NT2/D1 (cell line): ENCODE results near the gene CCDC43.

ENCODE experiments used
- YY1 ChIP-seq: IDR thresholded peaks from 2 replicates; pipeline ENCODE4 v1.6.1; 2011; ENCODE audit not compliant: insufficient read length, insufficient read depth
- ZNF274 ChIP-seq: IDR thresholded peaks from 2 replicates; pipeline ENCODE4 v1.6.1; 2011; ENCODE audit warnings: mild to moderate bottlenecking, low read depth, low read length

DNA sequence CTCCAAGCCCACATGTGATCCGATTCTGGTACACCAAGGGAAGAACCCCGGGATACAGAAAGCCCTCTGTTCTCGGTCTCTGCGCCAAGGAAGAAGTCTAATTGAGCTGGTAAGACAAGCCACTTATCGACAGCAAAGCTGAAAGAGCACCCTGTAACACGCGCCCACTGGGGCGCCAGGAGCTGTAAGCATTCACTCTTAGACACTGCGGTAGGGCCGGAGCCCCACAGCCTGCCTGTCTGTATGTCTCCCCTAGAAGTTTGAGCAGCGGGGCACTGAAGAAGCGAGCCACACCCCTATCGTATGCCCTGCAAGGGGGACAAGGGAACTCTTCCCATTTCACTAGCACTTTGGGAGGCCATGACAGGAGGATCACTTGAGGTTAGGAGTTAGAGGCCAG, 60.3 kb downstream of the CCDC43 start:
- no peak for TF ChIP-seq YY1
- TF ChIP-seq ZNF274, result no peak
